Stimulated activated naive CD8-positive, alpha-beta T cell treated with anti-CD3 and anti-CD28 coated beads, Interleukin-15, Interleukin-2, amounts not matched to agents 100 ng/mL and 50 ng/mL, for 24 hours (primary cell): ENCODE data around the gene EARS2.
"Not testable (repeated sequence)": the region's sequence is repeated elsewhere in the genome, so short reads cannot be mapped to it uniquely, and the experiment has no call there.

Experiments
- H3K27ac Mint-ChIP-seq: one replicate; pipeline ENCODE4 v1.8.0; 2021; ENCODE audit warnings: mild to moderate bottlenecking, mixed read lengths
- H3K27me3 Mint-ChIP-seq: one replicate; pipeline ENCODE4 v1.8.0; 2021; ENCODE audit warnings: mixed read lengths
- H3K36me3 Mint-ChIP-seq: one replicate; pipeline ENCODE4 v1.8.0; 2021; ENCODE audit warnings: low read depth, mixed read lengths
- H3K4me1 Mint-ChIP-seq: one replicate; pipeline ENCODE4 v1.8.0; 2021; ENCODE audit warnings: low read depth, mixed read lengths
- H3K4me3 Mint-ChIP-seq: one replicate; pipeline ENCODE4 v1.8.0; 2021; ENCODE audit warnings: mild to moderate bottlenecking, mixed read lengths
- H3K9me3 Mint-ChIP-seq: one replicate; pipeline ENCODE4 v1.8.0; 2021; ENCODE audit warnings: mixed read lengths

Gene EARS2

GRCh38 chr16:23549938-23550337, 7.2 kb downstream of the EARS2 start:
- H3K4me1 Mint-ChIP-seq = peaks cover 4% of the 10 kb centered on the region
- no peak overlapping the region for H3K4me3 Mint-ChIP-seq
- H3K36me3 Mint-ChIP-seq = peaks cover 48% of the 10 kb centered on the region
- H3K27ac Mint-ChIP-seq = no peak overlapping the region
- H3K27me3 Mint-ChIP-seq = no peaks in the 10 kb centered on the region
- H3K9me3 Mint-ChIP-seq = no peaks in the 10 kb centered on the region

GRCh38 chr16:23544436-23544835, 12.7 kb downstream of the EARS2 start:
- no peaks in the 10 kb centered on the region for H3K9me3 Mint-ChIP-seq
- peaks cover 49% of the 10 kb centered on the region for H3K36me3 Mint-ChIP-seq
- H3K27ac Mint-ChIP-seq = no peak overlapping the region
- H3K4me1 Mint-ChIP-seq = peaks cover 3% of the 10 kb centered on the region
- no peak overlapping the region for H3K4me3 Mint-ChIP-seq
- no peaks in the 10 kb centered on the region for H3K27me3 Mint-ChIP-seq

GRCh38 chr16:23540817-23541178, 16.4 kb downstream of the EARS2 start:
- H3K9me3 Mint-ChIP-seq, H3K27me3 Mint-ChIP-seq, H3K27ac Mint-ChIP-seq, H3K4me3 Mint-ChIP-seq: not testable (repeated sequence)
- Mint-ChIP-seq H3K36me3 (peaks cover 53% of the 10 kb centered on the region), H3K4me1 (peaks cover 13% of the 10 kb centered on the region)

GRCh38 chr16:23539984-23540816, 16.9 kb downstream of the EARS2 start:
- Mint-ChIP-seq H3K27ac (no peak overlapping the region), H3K27me3 (no peaks in the 10 kb centered on the region), H3K4me1 (peaks cover 13% of the 10 kb centered on the region), H3K9me3 (no peaks in the 10 kb centered on the region), H3K4me3 (no peak overlapping the region), H3K36me3 (peaks cover 58% of the 10 kb centered on the region)

GRCh38 chr16:23538919-23539278, 18.3 kb downstream of the EARS2 start:
- Mint-ChIP-seq H3K27me3 (no peaks in the 10 kb centered on the region), H3K4me1 (peaks cover 13% of the 10 kb centered on the region), H3K9me3 (no peaks in the 10 kb centered on the region), H3K4me3 (no peak overlapping the region), H3K27ac (peak overlapping the region; percentile 81), H3K36me3 (peaks cover 61% of the 10 kb centered on the region)

DNA sequence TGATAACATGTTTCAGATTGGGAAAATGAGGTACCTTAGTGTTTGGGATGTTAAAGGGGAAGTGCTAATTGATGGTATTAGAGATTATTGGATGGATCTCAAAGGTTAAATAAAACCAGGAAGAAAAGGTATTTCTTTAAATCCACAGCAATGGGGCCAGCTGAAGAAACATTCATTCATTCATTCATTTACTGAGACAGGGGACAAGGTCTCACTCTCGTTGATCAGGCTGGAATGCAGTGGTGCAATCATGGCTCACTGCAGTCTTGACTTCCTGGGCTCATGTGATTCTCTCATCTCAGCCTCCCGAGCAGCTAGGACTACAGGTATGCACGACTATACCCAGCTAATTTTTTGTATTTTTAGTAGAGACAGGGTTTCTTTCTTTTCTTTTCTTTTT, 19.8 kb downstream of the EARS2 start:
- Mint-ChIP-seq H3K36me3 (peaks cover 64% of the 10 kb centered on the region), H3K27me3 (no peaks in the 10 kb centered on the region), H3K9me3 (no peaks in the 10 kb centered on the region), H3K4me3 (no peak overlapping the region), H3K27ac (no peak overlapping the region), H3K4me1 (peaks cover 13% of the 10 kb centered on the region)

DNA sequence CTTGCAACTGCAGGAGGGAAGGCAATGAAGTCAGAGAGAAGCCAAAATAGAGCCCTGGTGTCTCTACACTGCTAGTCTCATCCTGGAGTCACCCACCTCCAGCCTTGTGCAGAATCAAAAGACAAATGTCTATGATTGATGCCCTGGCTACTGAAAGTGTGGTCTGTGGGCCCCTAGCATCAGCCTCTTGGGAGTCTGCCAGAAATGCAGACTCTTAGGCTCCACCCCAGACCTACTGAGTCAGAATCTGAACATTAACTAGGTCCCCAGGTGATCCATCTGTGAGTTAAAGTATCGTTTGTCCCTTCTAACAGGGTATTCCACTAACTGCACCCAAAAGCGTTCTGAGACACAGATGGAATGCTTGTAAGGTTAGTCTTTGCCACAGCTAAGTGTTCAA, 21.2 kb downstream of the EARS2 start:
- Mint-ChIP-seq H3K9me3 (no peaks in the 10 kb centered on the region), H3K36me3 (peaks cover 68% of the 10 kb centered on the region), H3K27ac (no peak overlapping the region), H3K4me3 (no peak overlapping the region), H3K4me1 (peaks cover 13% of the 10 kb centered on the region), H3K27me3 (no peaks in the 10 kb centered on the region)

DNA sequence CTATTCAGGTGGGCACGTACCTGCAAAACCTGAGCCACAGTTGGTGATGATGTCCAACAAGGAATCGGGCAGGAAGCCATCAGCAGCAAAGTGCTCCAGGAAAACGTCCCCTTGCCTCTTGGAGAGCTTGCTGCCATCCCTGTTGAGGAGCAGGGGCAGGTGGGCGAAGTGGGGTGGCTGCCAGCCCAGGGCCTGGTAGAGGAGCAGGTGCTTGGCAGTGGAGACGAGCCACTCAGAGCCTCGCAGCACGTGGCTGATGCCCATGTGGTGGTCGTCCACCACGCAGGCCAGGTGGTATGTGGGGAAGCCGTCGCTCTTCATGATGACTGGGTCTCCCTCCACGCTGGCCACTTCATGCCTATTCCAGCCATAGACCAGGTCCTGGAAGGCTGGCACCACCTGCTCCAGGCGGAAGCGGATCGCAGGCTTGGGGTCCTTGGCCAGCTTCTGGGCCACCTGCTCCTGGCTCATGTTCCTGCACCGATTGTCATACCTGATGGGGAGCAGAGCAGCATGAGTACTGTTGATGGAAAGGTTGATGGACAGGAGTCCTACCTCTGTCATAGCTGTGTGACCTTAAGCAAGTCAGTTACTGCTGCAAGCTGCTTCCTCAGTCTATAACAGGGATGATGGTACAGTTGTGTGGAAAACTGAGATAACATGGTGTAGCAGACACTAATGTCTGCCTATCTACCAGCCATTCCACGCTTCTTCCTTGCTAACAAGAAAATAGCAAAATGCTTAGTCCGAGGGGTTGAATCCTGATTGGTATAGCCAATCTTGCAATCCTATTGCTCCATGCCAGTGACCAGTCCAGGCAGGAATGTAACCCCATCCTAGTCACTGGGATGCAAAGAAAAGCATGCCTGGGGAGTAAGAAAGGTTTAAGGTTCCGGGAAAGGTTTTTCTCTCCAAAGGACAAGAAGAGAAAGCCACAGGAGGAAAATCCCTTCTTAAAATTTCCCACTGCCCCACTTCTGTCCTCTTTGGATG, 22.0 kb downstream of the EARS2 start:
- no peak overlapping the region for H3K4me3 Mint-ChIP-seq
- H3K9me3 Mint-ChIP-seq = no peaks in the 10 kb centered on the region
- no peak overlapping the region for H3K27ac Mint-ChIP-seq
- peaks cover 13% of the 10 kb centered on the region for H3K4me1 Mint-ChIP-seq
- H3K27me3 Mint-ChIP-seq = no peaks in the 10 kb centered on the region
- peaks cover 64% of the 10 kb centered on the region for H3K36me3 Mint-ChIP-seq

DNA sequence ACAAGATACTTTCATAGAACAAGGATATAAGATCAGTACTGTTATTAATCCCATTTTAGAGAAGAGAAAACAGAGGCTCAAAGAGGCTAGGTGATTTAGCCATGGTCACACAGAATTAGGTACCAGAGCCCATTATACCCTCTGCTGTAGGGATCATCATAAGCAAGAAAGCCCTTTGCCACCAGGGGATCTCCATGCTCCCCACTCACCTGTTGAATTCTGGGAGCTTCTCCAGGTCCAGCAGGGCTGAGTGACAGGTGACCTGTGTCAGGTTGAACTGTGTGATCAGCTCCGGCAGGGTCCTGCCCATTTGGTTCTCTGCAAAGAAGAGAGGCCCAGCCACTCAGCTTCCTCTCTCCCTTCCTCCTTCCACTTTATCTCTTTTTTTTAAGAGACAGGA, 24.7 kb downstream of the EARS2 start:
- Mint-ChIP-seq H3K4me1 (no peaks in the 10 kb centered on the region), H3K4me3 (no peak overlapping the region), H3K27me3 (no peaks in the 10 kb centered on the region), H3K9me3 (no peaks in the 10 kb centered on the region), H3K27ac (no peak overlapping the region), H3K36me3 (peaks cover 59% of the 10 kb centered on the region)

- Mint-ChIP-seq H3K4me3 (no peak overlapping the region), H3K9me3 (no peaks in the 10 kb centered on the region), H3K27ac (no peak overlapping the region), H3K4me1 (no peaks in the 10 kb centered on the region), H3K36me3 (peaks cover 57% of the 10 kb centered on the region), H3K27me3 (no peaks in the 10 kb centered on the region)
Measured at GRCh38 chr16:23530062-23530461, 27.1 kb downstream of the EARS2 start.

GRCh38 chr16:23528644-23529310, 28.4 kb downstream of the EARS2 start:
- no peak overlapping the region for H3K27ac Mint-ChIP-seq
- H3K27me3 Mint-ChIP-seq = no peaks in the 10 kb centered on the region
- H3K4me3 Mint-ChIP-seq = no peak overlapping the region
- no peaks in the 10 kb centered on the region for H3K4me1 Mint-ChIP-seq
- H3K36me3 Mint-ChIP-seq = peaks cover 60% of the 10 kb centered on the region
- no peaks in the 10 kb centered on the region for H3K9me3 Mint-ChIP-seq

- H3K27ac Mint-ChIP-seq = no peak overlapping the region
- no peaks in the 10 kb centered on the region for H3K9me3 Mint-ChIP-seq
- no peak overlapping the region for H3K4me3 Mint-ChIP-seq
- no peaks in the 10 kb centered on the region for H3K27me3 Mint-ChIP-seq
- H3K36me3 Mint-ChIP-seq = peaks cover 60% of the 10 kb centered on the region
- H3K4me1 Mint-ChIP-seq = no peaks in the 10 kb centered on the region
Measured at GRCh38 chr16:23527961-23528643, 29.0 kb downstream of the EARS2 start.

DNA sequence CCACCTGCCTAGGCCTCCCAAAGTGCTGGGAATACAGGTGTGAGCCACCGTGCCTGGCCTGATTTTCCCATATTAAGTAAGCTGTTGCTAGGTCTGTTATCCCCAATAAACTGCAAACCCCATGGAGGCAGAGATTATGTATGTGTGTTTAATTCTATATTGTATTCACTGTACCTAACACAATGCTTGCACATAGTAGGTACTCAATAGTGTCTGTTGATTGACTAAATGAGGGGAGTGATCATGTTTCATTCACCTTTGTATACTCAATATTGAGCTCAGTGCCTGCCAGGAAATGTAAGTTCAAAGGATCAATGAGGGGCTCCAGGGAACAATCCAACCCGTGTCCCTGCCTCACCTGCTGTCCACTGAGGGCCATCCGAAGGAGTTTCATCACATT, 32.3 kb downstream of the EARS2 start:
- Mint-ChIP-seq H3K4me3 (no peak overlapping the region), H3K27ac (no peak overlapping the region), H3K4me1 (no peaks in the 10 kb centered on the region), H3K9me3 (no peaks in the 10 kb centered on the region), H3K36me3 (peaks cover 63% of the 10 kb centered on the region), H3K27me3 (no peaks in the 10 kb centered on the region)

DNA sequence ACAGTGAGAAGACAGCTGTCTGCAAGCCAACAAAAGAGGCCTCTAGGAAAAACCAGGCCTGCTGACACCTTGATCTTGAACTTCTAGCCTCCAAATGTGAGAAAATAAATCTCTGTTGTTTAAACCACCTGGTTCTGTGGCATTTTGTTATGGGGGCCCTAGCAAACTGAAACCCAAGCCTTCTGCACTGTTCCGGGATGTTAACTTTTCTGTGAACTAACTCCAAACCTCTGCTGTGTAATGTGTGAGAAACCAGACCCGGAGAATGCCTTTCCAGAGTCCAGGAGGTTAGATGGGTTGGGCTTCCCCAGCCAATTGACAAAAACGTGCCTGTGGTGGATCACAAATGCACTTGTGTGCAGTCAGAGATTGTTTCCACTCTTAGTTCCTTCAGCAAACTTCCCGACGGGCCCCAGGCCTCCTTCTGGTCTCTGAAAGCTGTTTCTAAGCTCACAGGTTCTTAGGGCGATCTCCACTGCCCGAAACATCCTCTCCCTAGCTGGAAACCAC, 33.2 kb downstream of the EARS2 start:
- peaks cover 8% of the 10 kb centered on the region for H3K4me1 Mint-ChIP-seq
- H3K4me3 Mint-ChIP-seq = no peak overlapping the region
- peaks cover 69% of the 10 kb centered on the region for H3K36me3 Mint-ChIP-seq
- H3K9me3 Mint-ChIP-seq = no peaks in the 10 kb centered on the region
- no peak overlapping the region for H3K27ac Mint-ChIP-seq
- H3K27me3 Mint-ChIP-seq = no peaks in the 10 kb centered on the region
